Neural progenitor cell (in vitro differentiated cells): ENCODE data around the gene PWWP2B.

Source experiments
- EZH2 ChIP-seq: fragments of 200-600 bp; sonication (generic); IDR thresholded peaks from 2 replicates; pipeline ENCODE4 v1.6.1; 2017; ENCODE audit warnings: antibody characterized with exemption, mild to moderate bottlenecking, moderate library complexity
- EZH2phosphoT487 ChIP-seq: fragments of 200-600 bp; sonication (generic); IDR thresholded peaks from 2 replicates; pipeline ENCODE4 v1.6.1; 2017; ENCODE audit warnings: antibody characterized with exemption
- TF ChIP-seq, protein P1 (sequence below): fragments of 200-600 bp; sonication (generic); IDR thresholded peaks from 2 replicates; pipeline ENCODE4 v1.5.1; 2017; ENCODE audit warnings: antibody characterized with exemption, mild to moderate bottlenecking

- TF ChIP-seq, protein P1, sequence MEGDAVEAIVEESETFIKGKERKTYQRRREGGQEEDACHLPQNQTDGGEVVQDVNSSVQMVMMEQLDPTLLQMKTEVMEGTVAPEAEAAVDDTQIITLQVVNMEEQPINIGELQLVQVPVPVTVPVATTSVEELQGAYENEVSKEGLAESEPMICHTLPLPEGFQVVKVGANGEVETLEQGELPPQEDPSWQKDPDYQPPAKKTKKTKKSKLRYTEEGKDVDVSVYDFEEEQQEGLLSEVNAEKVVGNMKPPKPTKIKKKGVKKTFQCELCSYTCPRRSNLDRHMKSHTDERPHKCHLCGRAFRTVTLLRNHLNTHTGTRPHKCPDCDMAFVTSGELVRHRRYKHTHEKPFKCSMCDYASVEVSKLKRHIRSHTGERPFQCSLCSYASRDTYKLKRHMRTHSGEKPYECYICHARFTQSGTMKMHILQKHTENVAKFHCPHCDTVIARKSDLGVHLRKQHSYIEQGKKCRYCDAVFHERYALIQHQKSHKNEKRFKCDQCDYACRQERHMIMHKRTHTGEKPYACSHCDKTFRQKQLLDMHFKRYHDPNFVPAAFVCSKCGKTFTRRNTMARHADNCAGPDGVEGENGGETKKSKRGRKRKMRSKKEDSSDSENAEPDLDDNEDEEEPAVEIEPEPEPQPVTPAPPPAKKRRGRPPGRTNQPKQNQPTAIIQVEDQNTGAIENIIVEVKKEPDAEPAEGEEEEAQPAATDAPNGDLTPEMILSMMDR, result no peak
- TF ChIP-seq EZH2 (no peak), EZH2phosphoT487 (no peak)
These were observed 46.1 kb upstream of the PWWP2B start for GRCh38 chr10:132350946-132351345.
